B cell (primary cell): ENCODE data around the gene SMIM5. TPM values are rescaled to one million over a fixed set of nuclear protein-coding genes. Genes with fewer than 3 reads are reported as not detected.

Experiments used
- ATAC-seq: fragments of 200-7000 bp; cut with Tn5 transposase; one replicate; pipeline ENCODE4 v1.10.0; 2021; ENCODE audit warnings: low read depth, mild to moderate bottlenecking, moderate number of reproducible peaks, moderate library complexity
- CTCF ChIA-PET: fragments of 350-600 bp; sonication (Branson Sonifier 250); formaldehyde crosslinking; loops from one replicate; lab custom pipeline; 2021; ENCODE audit warnings: antibody characterized with exemption, inconsistent platforms; lab: Charles Lee
- POLR2A ChIA-PET: fragments of 350-600 bp; sonication (Branson Sonifier 250); formaldehyde crosslinking; loops from one replicate; lab custom pipeline; 2021; ENCODE audit warnings: antibody characterized with exemption; lab: Charles Lee
- DNase-seq: peaks from one replicate; pipeline ENCODE4 v3.0.0; 2013
- H2AFZ ChIP-seq: 2 replicates; pipeline ENCODE4 v1.6.1; 2012; ENCODE audit warnings: mild to moderate bottlenecking, low read depth, low read length; ENCODE audit not compliant: insufficient read depth, poor library complexity, severe bottlenecking
- H3K27ac ChIP-seq, 2 donors: 1 replicate in 1 of 2; 2 replicates in 1 of 2; pipeline ENCODE4 v1.5.1; 2012 to 2013; ENCODE audit warnings: low read length in 2 of 2, mild to moderate bottlenecking in 2 of 2, moderate library complexity in 1 of 2
- H3K27me3 ChIP-seq, 4 experiments: fragments of 200-600 bp in 1 of 4; sonication (generic) in 1 of 4; replicated peaks in 1 of 4; 1 replicate in 2 of 4; 2 replicates in 2 of 4; pipeline versions ENCODE4 v1.6.1 to v1.7.0; 2013 to 2016; ENCODE audit warnings: low read length in 3 of 4, mild to moderate bottlenecking in 2 of 4, mixed read lengths in 1 of 4, moderate library complexity in 1 of 4; ENCODE audit not compliant: insufficient read depth in 4 of 4, control insufficient read depth in 3 of 4; ENCODE audit errors: control extremely low read depth in 1 of 4
- H3K36me3 ChIP-seq, 2 experiments: replicated peaks in 1 of 2; 1 replicate in 1 of 2; 2 replicates in 1 of 2; pipeline versions ENCODE4 v1.6.1 to v1.7.1; 2013; ENCODE audit warnings: low read length in 1 of 2; ENCODE audit not compliant: insufficient read depth in 2 of 2, control insufficient read depth in 1 of 2; ENCODE audit errors: control extremely low read depth in 1 of 2, extremely low read depth in 1 of 2
- H3K4me1 ChIP-seq, 2 donors: fragments of 200-600 bp in 1 of 2; sonication (generic) in 1 of 2; 1 replicate in 1 of 2; 2 replicates in 1 of 2; pipeline versions ENCODE4 v1.5.1 to v1.6.1; 2013 to 2017; ENCODE audit warnings: low read length in 2 of 2; ENCODE audit not compliant: control insufficient read depth in 2 of 2, insufficient read depth in 2 of 2
- H3K4me2 ChIP-seq: replicated peaks from 2 replicates; pipeline ENCODE3; 2012; ENCODE audit warnings: mild to moderate bottlenecking, low read depth, low read length; ENCODE audit not compliant: poor library complexity, severe bottlenecking
- H3K4me3 ChIP-seq, 5 experiments: fragments of 200-600 bp in 1 of 5; sonication (generic) in 1 of 5; 1 replicate in 3 of 5; 2 replicates in 2 of 5; pipeline versions ENCODE4 v1.5.1 to v1.7.0; 2011 to 2016; ENCODE audit warnings: low read length in 4 of 5, mild to moderate bottlenecking in 4 of 5, low read depth in 2 of 5, control low read depth in 1 of 5, moderate library complexity in 1 of 5; ENCODE audit not compliant: insufficient read depth in 1 of 5; ENCODE audit errors: control extremely low read depth in 1 of 5, extremely low read depth in 1 of 5
- H3K79me2 ChIP-seq: fragments of 200-600 bp; sonication (generic); one replicate; pipeline ENCODE4 v1.6.0; 2016; ENCODE audit warnings: low read length; ENCODE audit not compliant: control insufficient read depth, insufficient read depth
- H3K9ac ChIP-seq: fragments of 200-600 bp; sonication (generic); 2 replicates; pipeline ENCODE4 v1.6.1; 2017; ENCODE audit warnings: mild to moderate bottlenecking, low read length, moderate library complexity
- H3K9me3 ChIP-seq, 3 donors: one replicate each; pipeline versions ENCODE4 v1.6.1 to v1.7.1; 2013; ENCODE audit warnings: low read length in 2 of 3; ENCODE audit not compliant: control insufficient read depth in 2 of 3, insufficient read depth in 1 of 3; ENCODE audit errors: control extremely low read depth in 1 of 3
- H4K20me1 ChIP-seq: 2 replicates; pipeline ENCODE4 v1.6.0; 2012; ENCODE audit warnings: mild to moderate bottlenecking, low read length; ENCODE audit not compliant: insufficient read depth, control insufficient read depth, poor library complexity, severe bottlenecking
- H3K27ac Mint-ChIP-seq: one replicate; pipeline ENCODE4 v1.8.0; 2021; ENCODE audit warnings: mixed read lengths
- H3K27me3 Mint-ChIP-seq: one replicate; pipeline ENCODE4 v1.8.0; 2021; ENCODE audit warnings: mixed read lengths
- H3K4me1 Mint-ChIP-seq: one replicate; pipeline ENCODE4 v1.8.0; 2021; ENCODE audit warnings: mixed read lengths
- H3K4me3 Mint-ChIP-seq: one replicate; pipeline ENCODE4 v1.8.0; 2021; ENCODE audit warnings: mixed read lengths
- H3K9me3 Mint-ChIP-seq: one replicate; pipeline ENCODE4 v1.8.0; 2022; ENCODE audit warnings: mixed read lengths; ENCODE audit not compliant: insufficient read depth
- CTCF ChIP-seq: fragments of 200-600 bp; IDR thresholded peaks from one replicate; pipeline ENCODE4 v1.8.0; 2022; ENCODE audit warnings: antibody characterized with exemption, mild to moderate bottlenecking
- EZH2 ChIP-seq: IDR thresholded peaks from 2 replicates; pipeline ENCODE4 v1.6.1; 2012; ENCODE audit warnings: borderline replicate concordance, low read depth, mild to moderate bottlenecking, moderate library complexity, low read length; ENCODE audit not compliant: insufficient read depth, poor library complexity, severe bottlenecking
- WGBS: methylation state at CpG from one replicate; pipeline ENCODE4 v1.1.5; 2013; ENCODE audit warnings: missing lambda C conversion rate; ENCODE audit not compliant: insufficient coverage; 5-methylcytosine and 5-hydroxymethylcytosine counted together
- intact Hi-C: fragments of 100-400 bp; cut with micrococcal nuclease; formaldehyde crosslinking; loops from one replicate; pipeline ENCODE4 v1.10.0; 2022
- polyA plus RNA-seq: library from polyadenylated mRNA; depleted of rRNA; stranded (reverse); fragments of >200 nt; gene quantifications from 2 replicates; pipeline ENCODE4 v1.2.3, GENCODE V29; 2012
- total RNA-seq, 2 donors: library from RNA; stranded (reverse); fragments of 120-200 nt in 1 of 2; gene quantifications; 1 replicate in 1 of 2; 2 replicates in 1 of 2; pipeline versions ENCODE4 v1.2.3 to v1.2.4, GENCODE V29; 2013 to 2022

The SMIM5 gene
- total and polyA plus RNA-seq, 2 donors (not counting 1 experiment from before 2014, with no cell fraction given) = 0.62 to 7.6 TPM

- Histone ChIP-seq H3K27me3 (no peaks in the 10 kb centered on the region), H3K9me3 (no peaks in the 10 kb centered on the region), H3K36me3 (peaks cover 2 to 18% of the 10 kb centered on the region in 2 experiments), H3K4me1 (peaks cover 8 to 12% of the 10 kb centered on the region in 2 donors), H3K79me2 (no peaks in the 10 kb centered on the region), H4K20me1 (no peaks in the 10 kb centered on the region), H3K4me2 (no peak overlapping the region), H3K4me3 (no peak overlapping the region), H3K27ac (no peak overlapping the region), H2AFZ (no peak overlapping the region), H3K9ac (no peak overlapping the region)
- ChIA-PET POLR2A (no interaction called here), CTCF (interaction anchor here (0.9 to 6.8 kb wide), 3 partner anchors 11 to 42 kb away, joined by 3 to 78 read pairs (median 4); partner anchors contain the start of gene SMIM5)
- 96% methylated on average over 16 of the region's 17 CpGs for WGBS
- TF ChIP-seq EZH2 = no peak
- TF ChIP-seq CTCF = no peak
- no peaks in the 10 kb centered on the region for H3K27me3 Mint-ChIP-seq
- H3K27ac Mint-ChIP-seq = no peak overlapping the region
- H3K9me3 Mint-ChIP-seq = no peaks in the 10 kb centered on the region
- H3K4me3 Mint-ChIP-seq = no peak overlapping the region
- no peak for ATAC-seq
- peaks cover 13% of the 10 kb centered on the region for H3K4me1 Mint-ChIP-seq
- intact Hi-C loops = no loop called here
- no peak for DNase-seq
Measured at GRCh38 chr17:75642784-75643642, 9.8 kb downstream of the SMIM5 start.

- POLR2A ChIA-PET = no interaction called here
- Mint-ChIP-seq H3K9me3 (no peaks in the 10 kb centered on the region), H3K27me3 (no peaks in the 10 kb centered on the region), H3K27ac (no peak overlapping the region), H3K4me1 (peaks cover 13% of the 10 kb centered on the region), H3K4me3 (no peak overlapping the region)
- WGBS = 98% methylated on average over 7 of the region's 7 CpGs
- Histone ChIP-seq H3K27me3 (no peaks in the 10 kb centered on the region), H3K27ac (no peak overlapping the region), H4K20me1 (no peaks in the 10 kb centered on the region), H3K9ac (no peak overlapping the region), H3K4me2 (no peak overlapping the region), H3K36me3 (peaks cover 2 to 19% of the 10 kb centered on the region in 2 experiments), H3K4me1 (peaks cover 8 to 12% of the 10 kb centered on the region in 2 donors), H3K79me2 (no peaks in the 10 kb centered on the region), H2AFZ (no peak overlapping the region), H3K4me3 (no peak overlapping the region), H3K9me3 (no peaks in the 10 kb centered on the region)
- CTCF ChIA-PET = interaction anchor here (1.8 to 6.8 kb wide), 2 partner anchors 10 to 12 kb away, joined by 7 to 78 read pairs; partner anchors contain the start of gene SMIM5
- ATAC-seq = no peak
- DNase-seq = no peak
- TF ChIP-seq EZH2 (no peak), CTCF (no peak)
- intact Hi-C loops = no loop called here
Measured at GRCh38 chr17:75643643-75644017, 10.4 kb downstream of the SMIM5 start.
